ENCODE data around the gene SH3GLB2.

Gene SH3GLB2

DNA sequence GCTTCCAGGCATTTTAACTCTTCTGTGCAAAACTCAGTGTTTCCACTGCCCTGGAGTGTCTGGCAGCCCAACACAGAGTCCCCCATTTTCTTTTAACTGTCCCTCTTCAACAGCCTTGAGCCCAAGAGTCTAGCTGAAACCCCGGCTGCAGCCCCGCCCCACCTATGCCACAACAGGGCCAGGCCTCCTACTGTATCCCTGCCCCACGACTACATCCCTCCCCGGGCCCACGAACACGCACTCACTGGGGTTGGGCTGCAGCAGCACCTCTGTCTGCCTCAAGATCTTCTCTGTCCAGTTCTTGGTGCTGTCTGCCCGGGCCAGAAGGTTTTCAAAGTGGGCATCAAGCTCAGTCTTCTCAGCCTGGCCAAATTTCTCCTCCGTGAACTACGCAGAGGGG is 6.1 kb downstream of the SH3GLB2 start:
- no peak overlapping the region for H3K4me3 ChIP-seq (replicated peaks; ENCODE audit: low read depth, low read length)
- H3K27me3 ChIP-seq (replicated peaks; ENCODE audit: control insufficient read depth, insufficient read depth, low read length): no peaks in the 10 kb centered on the region
- no peaks in the 10 kb centered on the region; the same call in none of the 2 replicates for H3K36me3 ChIP-seq (ENCODE audit: control insufficient read depth, insufficient read depth, low read length)
- DNase-seq (ENCODE audit: extremely low read depth, insufficient read length): no peak
- TF ChIP-seq CTCF (IDR thresholded peaks at IDR 0.05; ENCODE audit: insufficient read depth, low read length, poor library complexity, severe bottlenecking): no peak

DNA sequence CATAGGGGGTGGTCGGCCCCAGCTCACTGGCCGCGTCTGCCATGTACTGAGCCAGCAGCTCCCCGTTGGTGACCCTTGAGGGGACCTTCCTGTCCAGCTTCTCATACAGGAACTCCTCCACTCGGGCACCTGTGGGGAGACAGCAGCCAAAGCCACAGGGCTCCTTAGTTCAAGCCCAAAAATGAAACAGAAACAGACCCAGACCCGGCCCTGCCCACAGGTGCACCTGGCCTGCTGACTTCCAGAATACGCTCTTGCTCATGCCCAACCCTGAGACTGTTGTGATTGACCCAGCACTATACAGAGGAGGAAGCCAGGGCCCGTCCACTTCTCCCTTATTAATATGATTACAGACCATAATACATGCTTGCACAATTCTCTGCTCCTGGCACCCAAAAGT is 7.0 kb downstream of the SH3GLB2 start:
- DNase-seq (ENCODE audit: extremely low read depth, insufficient read length): no peak
- peak overlapping the region; percentile 14; the same call in 1 of the 2 replicates for H3K4me3 ChIP-seq (replicated peaks; ENCODE audit: low read depth, low read length)
- no peaks in the 10 kb centered on the region for H3K27me3 ChIP-seq (replicated peaks; ENCODE audit: control insufficient read depth, insufficient read depth, low read length)
- H3K36me3 ChIP-seq (ENCODE audit: control insufficient read depth, insufficient read depth, low read length): no peaks in the 10 kb centered on the region; the same call in none of the 2 replicates
- no peak for TF ChIP-seq CTCF (IDR thresholded peaks at IDR 0.05; ENCODE audit: insufficient read depth, low read length, poor library complexity, severe bottlenecking)

GRCh38 chr9:129014608-129015007 is 13.5 kb downstream of the SH3GLB2 start:
- DNase-seq (ENCODE audit: extremely low read depth, insufficient read length): no peak
- peaks cover 11% of the 10 kb centered on the region for H3K36me3 ChIP-seq (ENCODE audit: control insufficient read depth, insufficient read depth, low read length)
- no peak for TF ChIP-seq CTCF (IDR thresholded peaks at IDR 0.05; ENCODE audit: insufficient read depth, low read length, poor library complexity, severe bottlenecking)

GRCh38 chr9:129014124-129014523 is 14.0 kb downstream of the SH3GLB2 start:
- no peaks in the 10 kb centered on the region for H3K27me3 ChIP-seq (replicated peaks; ENCODE audit: control insufficient read depth, insufficient read depth, low read length)
- no peak overlapping the region for H3K4me3 ChIP-seq (replicated peaks; ENCODE audit: low read depth, low read length)
- no peak for DNase-seq (ENCODE audit: extremely low read depth, insufficient read length)
- no peak for TF ChIP-seq CTCF (IDR thresholded peaks at IDR 0.05; ENCODE audit: insufficient read depth, low read length, poor library complexity, severe bottlenecking)
- H3K36me3 ChIP-seq (ENCODE audit: control insufficient read depth, insufficient read depth, low read length): peaks cover 11% of the 10 kb centered on the region

More at GRCh38 chr9:129014608-129015007, 13.5 kb downstream of the SH3GLB2 start:
- Histone ChIP-seq H3K27me3 (replicated peaks; ENCODE audit: control insufficient read depth, insufficient read depth, low read length) (no peaks in the 10 kb centered on the region), H3K4me3 (replicated peaks; ENCODE audit: low read depth, low read length) (no peak overlapping the region)

DNA sequence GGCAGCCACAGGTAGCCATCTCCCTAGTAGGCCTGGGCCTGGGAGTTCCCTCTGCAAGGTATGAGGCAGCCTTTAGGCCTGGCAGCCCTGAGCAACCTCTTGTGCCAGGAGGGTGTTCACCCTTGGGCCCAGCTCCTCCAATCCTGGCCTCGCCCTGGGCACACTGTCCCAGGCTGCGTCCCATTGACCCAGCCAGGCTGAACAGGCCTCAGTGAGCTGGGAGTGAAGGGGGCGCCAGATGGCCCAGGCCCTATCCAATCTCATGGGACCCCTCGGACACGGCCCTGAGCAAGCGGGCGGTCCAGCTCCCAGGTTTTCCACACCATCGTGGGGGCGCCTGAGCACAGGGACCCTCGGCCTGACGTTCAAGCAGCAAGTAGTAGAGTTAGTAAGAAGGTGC is 14.5 kb downstream of the SH3GLB2 start:
- peaks cover 12% of the 10 kb centered on the region for H3K36me3 ChIP-seq (ENCODE audit: control insufficient read depth, insufficient read depth, low read length)
- H3K27me3 ChIP-seq (replicated peaks; ENCODE audit: control insufficient read depth, insufficient read depth, low read length): no peaks in the 10 kb centered on the region
- DNase-seq (ENCODE audit: extremely low read depth, insufficient read length): no peak
- TF ChIP-seq CTCF (IDR thresholded peaks at IDR 0.05; ENCODE audit: insufficient read depth, low read length, poor library complexity, severe bottlenecking): no peak
- H3K4me3 ChIP-seq (replicated peaks; ENCODE audit: low read depth, low read length): no peak overlapping the region

GRCh38 chr9:129012893-129013448 is 15.2 kb downstream of the SH3GLB2 start:
- H3K36me3 ChIP-seq (ENCODE audit: control insufficient read depth, insufficient read depth, low read length): peaks cover 17% of the 10 kb centered on the region
- no peaks in the 10 kb centered on the region for H3K27me3 ChIP-seq (replicated peaks; ENCODE audit: control insufficient read depth, insufficient read depth, low read length)
- TF ChIP-seq CTCF (IDR thresholded peaks at IDR 0.05; ENCODE audit: insufficient read depth, low read length, poor library complexity, severe bottlenecking): no peak
- DNase-seq (ENCODE audit: extremely low read depth, insufficient read length): no peak
- no peak overlapping the region for H3K4me3 ChIP-seq (replicated peaks; ENCODE audit: low read depth, low read length)
